D721Med (cell line): ENCODE data around the gene KCNN3.
A peak's percentile ranks its signal among the peaks of the same experiment; 100 is the strongest.

Experiments used
- DNase-seq: peaks from one replicate; pipeline ENCODE4 v3.0.0; 2011; ENCODE audit warnings: low spot score; ENCODE audit not compliant: insufficient read length
- FAIRE-seq: peaks from 2 replicates; lab custom pipeline; 2011; peaks lifted over from hg19 to GRCh38; lab: Jason Lieb, UNC
- TF ChIP-seq, protein P1 (sequence below): IDR thresholded peaks from 2 replicates; pipeline ENCODE4 v1.5.1; 2012; ENCODE audit warnings: mild to moderate bottlenecking, control low read depth; ENCODE audit not compliant: insufficient read depth; ENCODE audit errors: missing control alignments

Gene KCNN3

DNA sequence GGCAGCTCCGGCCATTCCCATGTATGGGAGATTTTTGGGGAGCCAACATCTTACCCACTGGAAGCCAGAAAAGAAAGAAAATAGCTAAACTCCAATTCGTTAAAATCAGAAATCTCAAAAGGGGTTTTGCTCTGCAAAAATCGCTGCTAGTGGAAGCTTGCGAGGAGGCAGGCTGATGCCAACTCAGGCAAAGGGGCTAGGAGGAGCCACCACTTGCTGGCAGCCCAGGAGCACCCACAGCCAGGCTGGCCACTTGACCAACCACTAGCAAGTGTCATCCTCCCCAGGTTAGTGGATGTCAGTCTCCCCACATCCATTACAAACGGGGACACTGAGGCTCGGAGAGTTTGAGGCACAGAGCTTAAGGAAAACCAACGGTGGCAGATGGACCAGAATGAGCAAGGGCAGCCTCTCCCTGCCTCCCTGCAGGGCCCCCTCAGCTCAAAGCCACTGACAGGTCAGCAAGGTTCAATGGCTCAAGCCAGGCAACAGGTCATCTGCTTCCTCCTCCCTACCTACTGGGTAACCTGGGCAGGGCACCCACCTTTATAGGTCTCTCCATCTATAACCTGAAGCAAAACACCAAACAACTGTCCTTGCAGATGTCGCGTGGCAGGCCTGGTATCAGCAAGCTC lies 10.8 kb downstream of the KCNN3 start:
- TF ChIP-seq, protein P1, sequence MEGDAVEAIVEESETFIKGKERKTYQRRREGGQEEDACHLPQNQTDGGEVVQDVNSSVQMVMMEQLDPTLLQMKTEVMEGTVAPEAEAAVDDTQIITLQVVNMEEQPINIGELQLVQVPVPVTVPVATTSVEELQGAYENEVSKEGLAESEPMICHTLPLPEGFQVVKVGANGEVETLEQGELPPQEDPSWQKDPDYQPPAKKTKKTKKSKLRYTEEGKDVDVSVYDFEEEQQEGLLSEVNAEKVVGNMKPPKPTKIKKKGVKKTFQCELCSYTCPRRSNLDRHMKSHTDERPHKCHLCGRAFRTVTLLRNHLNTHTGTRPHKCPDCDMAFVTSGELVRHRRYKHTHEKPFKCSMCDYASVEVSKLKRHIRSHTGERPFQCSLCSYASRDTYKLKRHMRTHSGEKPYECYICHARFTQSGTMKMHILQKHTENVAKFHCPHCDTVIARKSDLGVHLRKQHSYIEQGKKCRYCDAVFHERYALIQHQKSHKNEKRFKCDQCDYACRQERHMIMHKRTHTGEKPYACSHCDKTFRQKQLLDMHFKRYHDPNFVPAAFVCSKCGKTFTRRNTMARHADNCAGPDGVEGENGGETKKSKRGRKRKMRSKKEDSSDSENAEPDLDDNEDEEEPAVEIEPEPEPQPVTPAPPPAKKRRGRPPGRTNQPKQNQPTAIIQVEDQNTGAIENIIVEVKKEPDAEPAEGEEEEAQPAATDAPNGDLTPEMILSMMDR, result no peak
- FAIRE-seq (no peak), DNase-seq (no peak)

DNA sequence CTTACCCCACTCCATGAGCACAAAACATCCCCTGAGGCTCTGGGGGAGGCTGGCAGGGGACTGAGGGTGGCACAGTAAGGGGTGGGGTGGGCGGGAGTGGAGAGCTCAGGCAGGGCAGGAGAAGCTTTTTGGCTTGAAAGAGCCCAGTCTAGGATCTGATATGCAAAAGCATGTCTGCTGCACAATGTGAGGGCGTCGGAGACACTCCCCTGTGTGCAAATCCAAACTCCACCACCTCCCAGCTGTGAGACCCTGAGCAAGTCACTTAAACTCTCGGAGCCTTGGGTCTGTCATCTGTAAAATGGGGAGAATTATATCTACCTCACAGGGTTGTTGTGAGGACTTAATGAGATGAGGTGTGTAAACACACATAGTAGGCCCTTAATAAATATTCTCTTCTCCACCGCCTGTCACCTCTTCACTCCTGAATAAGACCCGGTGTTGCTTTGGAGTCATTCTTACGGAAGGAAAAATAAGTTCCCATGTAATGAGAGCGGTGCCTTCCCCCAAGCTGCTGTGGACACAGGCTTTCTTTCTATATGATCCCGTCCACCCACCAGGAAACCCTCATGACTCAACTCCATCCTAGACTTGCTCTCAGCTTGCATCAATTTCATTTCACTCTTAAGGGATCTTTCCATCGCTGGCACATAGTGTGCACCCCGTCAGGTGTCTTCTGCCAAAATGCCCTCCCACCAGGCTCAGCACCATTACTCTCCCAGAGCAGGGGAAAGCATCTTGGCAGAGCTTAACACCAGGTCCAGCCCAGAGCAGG lies 12.5 kb downstream of the KCNN3 start:
- DNase-seq, result no peak
- TF ChIP-seq, protein P1, result no peak
- no peak for FAIRE-seq

DNA sequence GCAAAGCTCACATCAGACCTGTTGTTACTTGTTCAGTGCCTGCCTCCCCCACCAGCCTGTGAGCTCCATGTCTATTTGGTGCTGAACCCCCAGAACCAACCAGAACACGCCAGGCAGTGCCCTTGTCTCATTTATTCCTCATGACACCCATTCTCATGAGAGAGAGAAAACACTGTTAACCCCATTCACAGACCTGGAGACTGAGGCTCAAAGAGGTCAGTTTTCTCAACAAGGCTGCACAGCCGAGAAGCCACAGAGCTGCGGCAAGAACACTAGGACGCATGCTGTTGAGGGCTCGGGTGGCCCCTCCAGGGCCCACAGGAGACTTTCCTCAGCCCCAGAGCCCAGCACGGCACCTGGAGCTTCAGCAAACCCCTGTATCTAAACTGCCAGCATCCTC lies 13.1 kb downstream of the KCNN3 start:
- FAIRE-seq (no peak), DNase-seq (no peak)
- TF ChIP-seq, protein P1, result no peak

DNA sequence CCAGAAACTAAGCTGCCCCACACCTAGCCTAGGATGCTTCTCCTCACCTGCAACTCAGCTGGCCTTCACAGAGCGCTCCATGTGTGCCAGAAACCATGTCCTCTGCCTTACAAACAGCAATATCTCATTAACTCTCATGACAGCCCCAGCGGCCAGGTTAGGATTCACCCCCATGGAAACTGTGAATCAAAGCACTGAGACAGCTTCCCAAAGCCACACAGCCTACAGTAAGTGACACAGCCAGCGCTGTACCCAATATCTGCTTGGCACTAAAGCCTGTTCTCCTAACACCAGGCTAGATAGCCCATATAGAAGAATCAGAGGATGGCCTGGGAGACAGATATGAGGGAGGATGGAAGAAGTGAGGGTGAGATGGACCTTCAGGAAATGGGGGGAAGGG lies 13.5 kb downstream of the KCNN3 start:
- no peak for FAIRE-seq
- no peak for DNase-seq
- TF ChIP-seq, protein P1, result no peak

DNA sequence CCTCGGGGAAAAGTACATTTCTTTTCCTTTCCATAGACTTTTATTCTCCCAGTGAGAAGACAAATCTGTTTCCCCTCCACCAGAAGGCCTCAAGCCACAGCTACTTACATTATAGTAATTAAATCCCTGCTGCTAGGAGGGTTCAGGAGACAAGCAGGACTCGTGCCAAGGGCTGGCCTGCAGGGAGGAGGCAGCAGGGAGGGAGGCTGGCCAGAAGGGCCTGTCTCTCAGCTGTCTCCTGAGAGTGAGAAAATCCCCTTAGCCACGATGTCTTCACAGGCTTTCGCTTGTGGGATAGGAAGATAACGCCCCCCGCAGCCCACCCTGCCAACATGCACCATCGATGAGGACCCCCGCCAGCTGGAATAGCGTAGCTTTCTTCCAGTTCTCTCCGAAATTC lies 14.0 kb downstream of the KCNN3 start:
- FAIRE-seq (no peak), DNase-seq (no peak)
- TF ChIP-seq, protein P1, result peak; percentile 69

DNA sequence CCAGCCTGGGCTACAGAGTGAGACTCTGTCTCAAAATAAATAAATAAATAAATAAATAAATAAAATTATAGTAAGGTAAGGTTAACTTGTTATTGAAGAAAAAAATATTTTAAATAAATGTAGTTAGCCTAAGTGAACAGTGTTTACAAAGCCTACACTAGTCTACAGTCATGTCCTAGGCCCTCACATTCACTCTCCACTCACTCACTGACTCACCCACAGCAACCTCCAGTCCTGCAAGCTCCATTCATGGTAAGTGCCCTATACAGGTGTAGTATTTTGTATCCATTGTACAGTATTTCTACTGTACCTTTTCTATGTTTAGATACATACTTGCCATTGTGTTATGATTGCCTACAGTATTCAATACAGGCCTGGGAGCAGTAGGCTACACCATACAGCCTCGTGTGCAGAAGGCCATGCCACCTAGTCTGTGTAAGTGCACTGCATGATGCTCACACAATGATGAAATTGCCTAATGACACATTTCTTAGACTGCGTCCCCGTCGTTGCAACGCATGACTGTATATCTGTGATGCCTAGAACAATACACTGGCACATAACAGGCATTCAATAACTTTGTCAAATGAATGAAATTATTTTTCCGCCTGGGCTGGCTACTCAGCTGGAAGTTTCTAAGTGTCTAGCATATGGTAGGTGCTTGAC lies 14.8 kb downstream of the KCNN3 start:
- TF ChIP-seq, protein P1, result no peak
- FAIRE-seq, result no peak
- DNase-seq, result no peak
